Hippocampal formation (tissue), 2 donors: ENCODE results near the gene WDHD1.
"Not testable (repeated sequence)": the region's sequence is repeated elsewhere in the genome, so short reads cannot be mapped to it uniquely, and the experiment has no call there.

Source experiments
- DNase-seq, 2 donors: peaks; one replicate each; lab custom pipeline; 2025; lab: John Stamatoyannopoulos, UW

The WDHD1 gene

GRCh38 chr14:55047301-55048053 is 20.6 kb upstream of the WDHD1 start:
- DNase-seq, result no peak

DNA sequence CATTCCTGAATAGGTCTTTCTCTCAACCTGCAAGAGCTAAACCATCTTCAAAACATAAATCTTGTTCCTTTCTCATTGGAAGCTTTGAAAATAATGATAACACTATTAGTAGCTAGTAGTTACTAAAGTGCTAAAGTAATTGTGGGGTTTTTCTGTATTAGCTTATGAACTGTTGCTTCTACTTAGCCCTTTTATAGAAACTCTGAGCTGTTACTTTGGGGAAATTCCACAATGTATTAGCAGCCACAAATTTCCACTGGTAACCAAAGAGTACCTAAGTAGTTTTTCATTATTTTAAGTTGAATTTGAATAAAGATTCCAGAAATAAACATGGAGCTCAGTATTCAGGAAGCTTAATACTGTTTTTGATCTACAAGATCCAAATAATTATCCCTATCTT is 18.2 kb upstream of the WDHD1 start:
- DNase-seq, result no peak

- no peak for DNase-seq
Observed at GRCh38 chr14:55043528-55043927, 16.6 kb upstream of the WDHD1 start.

- no peak for DNase-seq
Observed at GRCh38 chr14:55038708-55039107, 11.8 kb upstream of the WDHD1 start.

DNA sequence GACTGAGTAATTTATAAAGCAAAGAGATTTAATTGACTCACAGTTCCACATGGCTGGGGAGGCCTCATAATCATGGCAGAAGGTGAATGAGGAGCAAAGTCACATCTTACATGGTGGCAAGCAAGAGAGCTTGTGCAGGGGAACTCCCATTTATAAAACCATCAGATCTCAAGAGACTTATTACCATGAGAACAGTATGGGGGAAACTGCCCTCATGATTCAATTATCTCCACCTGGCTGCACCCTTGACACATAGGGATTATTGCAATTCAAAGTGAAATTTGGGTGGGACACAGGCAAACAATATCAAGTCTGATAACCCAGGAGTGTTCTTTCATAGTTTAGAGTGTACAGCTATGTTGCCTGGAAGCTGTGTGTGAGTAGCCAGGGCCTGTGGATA is 11.1 kb upstream of the WDHD1 start:
- not testable (repeated sequence) for DNase-seq

DNA sequence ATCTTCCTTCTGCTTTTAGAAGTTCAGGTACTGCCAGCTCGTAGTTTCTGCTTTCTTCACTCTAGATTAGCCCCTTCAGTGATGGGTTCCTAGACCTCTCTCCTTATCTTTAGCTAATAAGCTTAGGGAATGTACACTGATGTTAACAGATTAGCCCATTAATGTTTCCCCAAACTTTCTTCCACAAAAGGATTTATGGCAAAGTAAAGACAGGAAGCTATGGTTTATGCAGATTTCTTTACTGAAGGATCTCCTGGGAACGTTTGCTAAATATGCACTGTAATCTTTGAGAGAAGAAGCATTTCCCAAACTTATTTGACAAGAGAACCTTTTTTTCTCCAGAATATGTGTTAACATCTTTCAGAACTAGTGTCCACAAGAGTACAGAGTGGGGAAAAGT is 4.3 kb upstream of the WDHD1 start:
- no peak for DNase-seq

GRCh38 chr14:55028476-55028875 is 1.6 kb upstream of the WDHD1 start:
- no peak for DNase-seq

- DNase-seq, result no peak
Observed at GRCh38 chr14:55028066-55028465, 1.2 kb upstream of the WDHD1 start.

DNA sequence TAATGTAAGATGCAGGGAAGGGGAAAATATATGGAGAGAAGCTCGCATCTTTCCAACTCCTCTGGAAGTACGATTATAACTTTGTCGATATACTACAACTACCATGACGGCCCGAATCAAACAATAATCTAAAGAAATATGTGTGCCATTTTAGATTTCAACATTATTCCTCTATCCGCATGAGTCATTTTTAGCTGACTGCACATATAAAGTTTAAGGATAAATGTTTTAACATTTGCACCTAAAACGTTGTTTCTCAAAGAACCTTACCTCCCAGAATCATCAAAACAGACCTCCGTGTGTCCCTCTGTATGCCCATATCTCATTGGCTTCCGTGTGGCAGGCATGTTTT is 482 bp downstream of the WDHD1 start:
- DNase-seq, result no peak

DNA sequence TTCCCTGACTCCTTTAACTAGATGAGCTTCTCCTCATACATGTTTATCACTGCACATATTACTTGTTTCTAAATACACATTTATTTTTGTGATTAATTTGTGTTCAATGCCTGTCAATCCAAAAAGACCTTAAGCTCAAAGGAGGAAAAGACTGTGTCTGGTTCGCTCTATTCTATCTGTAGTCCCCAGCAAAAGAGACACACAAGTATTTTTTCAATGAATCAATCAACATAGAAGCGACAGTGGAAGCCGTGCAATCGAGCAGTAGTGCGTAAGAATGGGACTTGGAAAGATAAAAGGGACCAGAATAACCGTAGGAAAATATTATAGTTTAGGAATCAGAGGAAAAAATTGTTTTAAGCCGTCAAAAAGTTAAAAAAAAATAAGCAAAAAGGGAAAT is 951 bp downstream of the WDHD1 start:
- no peak for DNase-seq

- not testable (repeated sequence) for DNase-seq
Observed at GRCh38 chr14:55024365-55024764, 2.5 kb downstream of the WDHD1 start.

- no peak for DNase-seq
Observed at GRCh38 chr14:55019968-55020554, 6.8 kb downstream of the WDHD1 start.

GRCh38 chr14:55015006-55015405 is 11.9 kb downstream of the WDHD1 start:
- DNase-seq, result no peak

DNA sequence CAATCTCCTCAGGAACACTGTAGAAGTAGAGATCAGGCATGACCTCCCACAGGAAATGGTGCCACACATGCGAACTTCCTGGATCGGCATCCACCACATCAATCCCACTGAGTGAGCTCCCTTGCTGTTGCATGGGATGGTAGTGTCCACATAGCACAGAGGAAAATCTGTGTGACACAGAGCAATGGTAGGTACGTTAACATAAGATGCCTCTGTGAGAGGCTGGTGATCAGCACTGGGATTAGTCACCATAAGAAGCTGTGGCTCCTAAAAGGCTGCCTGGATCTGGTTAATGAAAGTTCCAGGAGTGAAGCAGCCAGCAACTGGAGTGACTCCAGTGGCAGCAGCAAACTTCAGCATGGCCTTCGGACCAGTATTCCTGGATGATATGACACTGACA is 21.8 kb downstream of the WDHD1 start:
- no peak for DNase-seq

DNA sequence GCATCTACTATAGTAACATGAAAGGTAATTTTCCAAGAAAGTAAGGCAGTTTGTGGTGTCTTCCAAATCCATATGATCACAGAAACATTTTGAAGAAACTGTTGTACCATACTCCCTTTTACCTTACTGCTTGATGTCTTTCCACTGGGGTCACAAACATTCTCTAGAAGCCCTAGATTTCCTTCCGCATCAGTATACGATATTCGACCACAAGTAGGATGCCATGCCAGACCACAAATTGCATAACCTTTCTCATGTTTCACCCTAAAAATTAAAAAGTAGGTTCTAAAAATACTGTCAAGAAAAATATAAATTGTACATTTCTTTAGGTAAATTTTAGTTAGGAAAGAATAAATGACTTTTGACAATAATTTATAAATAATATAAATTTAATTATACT is 26.5 kb downstream of the WDHD1 start:
- no peak for DNase-seq

GRCh38 chr14:54985156-54985555 is 41.7 kb downstream of the WDHD1 start:
- no peak for DNase-seq

GRCh38 chr14:54981698-54982097 is 45.2 kb downstream of the WDHD1 start:
- no peak for DNase-seq

GRCh38 chr14:54979039-54979438 is 47.9 kb downstream of the WDHD1 start:
- DNase-seq, result no peak

DNA sequence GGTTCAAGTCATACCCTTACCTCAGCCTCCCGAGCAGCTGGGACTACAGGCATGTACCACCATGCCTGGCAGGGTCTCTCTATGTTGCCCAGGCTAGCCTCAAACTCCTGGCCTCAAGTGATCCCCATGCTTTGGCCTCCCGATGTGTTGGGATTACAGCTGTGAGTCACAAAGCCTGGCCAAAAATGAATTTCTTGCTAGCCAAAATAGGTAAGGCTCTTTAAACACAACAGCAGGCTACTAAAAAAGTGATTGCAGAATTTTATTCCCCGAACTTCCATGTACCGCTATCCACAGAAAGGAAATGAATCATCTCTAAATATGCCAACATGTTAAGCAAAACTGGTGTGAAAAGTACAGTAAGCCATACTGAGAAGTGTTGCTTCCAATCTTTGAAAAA is 50.6 kb downstream of the WDHD1 start:
- no peak for DNase-seq

DNA sequence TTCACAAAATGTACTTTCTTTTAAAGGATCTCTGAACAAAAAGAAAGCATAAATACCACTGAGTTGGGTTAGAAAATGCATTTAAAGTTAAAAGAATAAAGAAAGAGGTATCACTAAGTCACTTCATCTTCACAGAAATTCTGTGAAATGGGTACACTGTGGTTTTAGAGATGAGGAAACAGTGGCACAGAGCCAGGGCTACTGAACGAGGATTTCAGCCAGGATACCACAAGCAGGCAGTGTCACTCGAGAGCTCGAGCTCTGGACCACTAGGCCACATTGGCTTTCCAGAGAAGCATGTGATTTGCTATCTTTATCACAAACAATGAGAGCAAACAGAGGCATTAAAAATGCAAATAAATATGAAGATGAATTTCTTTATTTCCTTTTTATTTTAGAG is 51.0 kb downstream of the WDHD1 start:
- no peak for DNase-seq

- DNase-seq, result no peak
Observed at GRCh38 chr14:54974788-54975414, 52.0 kb downstream of the WDHD1 start.

DNA sequence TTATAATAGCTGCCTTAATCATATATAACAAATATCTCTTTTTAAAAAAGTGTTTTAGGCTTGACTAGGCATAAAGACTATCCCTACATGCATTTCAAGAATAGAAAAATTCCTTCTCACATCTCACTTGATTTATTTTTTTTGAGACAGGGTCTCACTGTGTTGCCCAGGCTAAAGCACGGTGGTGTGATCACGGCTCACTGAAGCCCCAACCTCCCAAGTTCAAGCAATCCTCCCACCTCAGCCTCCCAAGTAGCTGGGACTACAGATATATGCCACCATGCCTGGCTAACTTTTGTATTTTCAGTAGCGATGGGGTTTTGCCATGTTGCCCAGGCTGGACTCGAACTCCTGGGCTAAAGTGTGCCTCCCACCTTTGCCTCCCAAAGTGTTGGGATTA is 59.4 kb downstream of the WDHD1 start:
- no peak for DNase-seq

DNA sequence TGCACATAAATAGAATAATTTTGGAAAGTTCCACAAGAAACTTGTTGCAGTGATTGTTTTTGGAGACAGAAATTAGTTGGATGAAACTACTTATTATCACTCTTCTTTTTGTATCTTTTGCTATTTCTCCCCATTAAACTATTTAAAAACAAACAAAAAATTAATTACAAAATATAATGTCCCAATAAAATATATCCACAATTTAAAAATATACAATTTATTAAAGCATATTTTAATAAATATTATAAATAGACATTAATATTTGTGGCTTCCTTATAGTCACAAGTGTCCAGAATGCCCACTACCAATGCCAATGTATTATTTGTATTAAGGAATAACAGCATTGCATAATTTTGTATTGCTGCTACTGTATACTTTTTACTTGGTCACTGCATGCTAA is 71.8 kb downstream of the WDHD1 start:
- DNase-seq, result no peak

DNA sequence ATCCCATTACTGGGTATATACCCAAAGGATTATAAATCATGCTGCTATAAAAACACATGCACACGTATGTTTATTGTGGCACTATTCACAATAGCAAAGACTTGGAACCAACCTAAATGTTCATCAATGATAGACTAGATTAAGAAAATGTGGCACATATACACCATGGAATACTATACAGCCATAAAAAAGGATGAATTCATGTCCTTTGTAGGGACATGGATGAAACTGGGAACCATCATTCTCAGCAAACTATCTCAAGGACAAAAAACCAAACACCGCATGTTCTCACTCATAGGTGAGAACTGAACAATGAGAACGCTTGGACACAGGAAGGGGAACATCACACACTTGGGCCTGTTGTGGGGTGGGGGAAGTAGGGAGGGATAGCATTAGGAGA is 73.3 kb downstream of the WDHD1 start:
- DNase-seq, result not testable (repeated sequence)
